HG03565 (cell line): ENCODE measurements around the gene TSFM.

Source experiments
- ATAC-seq: cut with Tn5 transposase; IDR thresholded peaks from one replicate; pipeline ENCODE4 v1.9.1; 2021; ENCODE audit warnings: mild to moderate bottlenecking, moderate library complexity; ENCODE audit not compliant: unreplicated experiment

Gene TSFM

GRCh38 chr12:57777911-57778310, 4.7 kb upstream of the TSFM start:
- ATAC-seq = no peak

- ATAC-seq = no peak
Observed at GRCh38 chr12:57779736-57780135, 2.9 kb upstream of the TSFM start.

- no peak for ATAC-seq
Observed at GRCh38 chr12:57780284-57780897, 2.2 kb upstream of the TSFM start.

GRCh38 chr12:57781244-57781643, 1.3 kb upstream of the TSFM start:
- ATAC-seq = no peak

- ATAC-seq = no peak
Observed at GRCh38 chr12:57781801-57782200, 786 bp upstream of the TSFM start.

- ATAC-seq = no peak
Observed at GRCh38 chr12:57782243-57782607, 362 bp upstream of the TSFM start.

- ATAC-seq = no peak
Observed at GRCh38 chr12:57783466-57783801, 847 bp downstream of the TSFM start.

GRCh38 chr12:57783861-57784260, 1.3 kb downstream of the TSFM start:
- ATAC-seq = no peak

GRCh38 chr12:57793920-57794319, 11.3 kb downstream of the TSFM start:
- no peak for ATAC-seq

GRCh38 chr12:57795354-57795753, 12.8 kb downstream of the TSFM start:
- no peak for ATAC-seq

- no peak for ATAC-seq
Observed at GRCh38 chr12:57796996-57797395, 14.4 kb downstream of the TSFM start.

- ATAC-seq = no peak
Observed at GRCh38 chr12:57797933-57798332, 15.3 kb downstream of the TSFM start.

- no peak for ATAC-seq
Observed at GRCh38 chr12:57800965-57801364, 18.4 kb downstream of the TSFM start.

- no peak for ATAC-seq
Observed at GRCh38 chr12:57802607-57803006, 20.0 kb downstream of the TSFM start.

- no peak for ATAC-seq
Observed at GRCh38 chr12:57803319-57803893, 20.8 kb downstream of the TSFM start.

- ATAC-seq = no peak
Observed at GRCh38 chr12:57806677-57807076, 24.1 kb downstream of the TSFM start.

GRCh38 chr12:57807285-57807684, 24.7 kb downstream of the TSFM start:
- no peak for ATAC-seq

- no peak for ATAC-seq
Observed at GRCh38 chr12:57808351-57808750, 25.8 kb downstream of the TSFM start.

- no peak for ATAC-seq
Observed at GRCh38 chr12:57809425-57809824, 26.8 kb downstream of the TSFM start.

- no peak for ATAC-seq
Observed at GRCh38 chr12:57810450-57810849, 27.9 kb downstream of the TSFM start.

- no peak for ATAC-seq
Observed at GRCh38 chr12:57811028-57811755, 28.6 kb downstream of the TSFM start.

GRCh38 chr12:57813111-57813970, 30.8 kb downstream of the TSFM start:
- ATAC-seq = no peak
